Measurements from ENCODE around the gene GLCCI1. TPM values are rescaled to one million over a fixed set of nuclear protein-coding genes. Genes with fewer than 3 reads are reported as not detected.

The GLCCI1 gene
- total and polyA plus RNA-seq, 2 donors (not counting 3 experiments of a cell fraction or from before 2014, with no cell fraction given): 2.3 to 5.6 TPM

DNA sequence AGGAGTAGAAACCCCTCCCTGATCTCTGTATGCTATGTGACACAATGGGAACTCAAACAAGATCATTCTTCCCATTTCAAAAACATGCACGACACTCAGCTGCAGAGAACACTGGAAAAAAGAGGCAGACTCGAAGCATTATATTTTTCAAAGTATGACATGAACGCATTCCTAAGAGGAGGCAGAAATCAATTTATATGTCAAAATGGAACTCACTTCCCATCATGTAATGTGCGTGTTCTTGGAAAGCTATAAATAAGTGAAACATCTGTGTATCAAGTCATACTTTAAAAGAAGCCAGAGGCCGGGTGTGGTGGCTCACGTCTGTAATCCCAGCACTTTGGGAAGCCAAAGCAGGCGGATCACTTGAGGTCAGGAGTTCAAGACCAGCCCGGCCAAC, 150.7 kb downstream of the GLCCI1 start:
- no peaks in the 10 kb centered on the region for H4K20me1 ChIP-seq (replicated peaks; ENCODE audit: control insufficient read depth, extremely low read depth, insufficient read depth, low read length)
- intact Hi-C loops (cut with micrococcal nuclease): no loop called here
- H3K27ac ChIP-seq (ENCODE audit: insufficient read depth, low read depth, low read length): no peak overlapping the region
- no peak overlapping the region for H3K4me3 ChIP-seq (replicated peaks in 1 of 3; ENCODE audit: insufficient read depth in 1 of 3, low read depth in 1 of 3, low read length in 3 of 3)
- dilution Hi-C loops (cut with MboI; ENCODE audit: extremely low pct_ligation_motif_present, low sequenced_read_pairs): no loop called here
- POLR2A ChIA-PET: no interaction called here
- H3K36me3 ChIP-seq (ENCODE audit: control insufficient read depth in 2 of 2, extremely low read depth in 1 of 2, insufficient read depth in 2 of 2, low read length in 2 of 2): peaks cover 0 to 12% of the 10 kb centered on the region in 2 experiments
- FAIRE-seq (no peak), DNase-seq (ENCODE audit: low read depth, low spot score) (no peak)
- H3K27me3 ChIP-seq (ENCODE audit: control insufficient read depth in 2 of 2, insufficient read depth in 2 of 2, low read length in 2 of 2): no peaks in the 10 kb centered on the region
- no peaks in the 10 kb centered on the region for H3K79me2 ChIP-seq (ENCODE audit: control insufficient read depth, insufficient read depth, low read length)
- H3K9ac ChIP-seq (replicated peaks; ENCODE audit: extremely low read depth, insufficient read depth, low read length): no peak overlapping the region
- H3K4me2 ChIP-seq (ENCODE audit: insufficient read depth, low read length): no peak overlapping the region
- no TSS peak for BruUV-seq (replicated peaks)
- H3K4me1 ChIP-seq (ENCODE audit: control insufficient read depth, extremely low read depth, insufficient read depth, low read length): no peaks in the 10 kb centered on the region
- TF ChIP-seq, protein P1, sequence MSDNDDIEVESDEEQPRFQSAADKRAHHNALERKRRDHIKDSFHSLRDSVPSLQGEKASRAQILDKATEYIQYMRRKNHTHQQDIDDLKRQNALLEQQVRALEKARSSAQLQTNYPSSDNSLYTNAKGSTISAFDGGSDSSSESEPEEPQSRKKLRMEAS (IDR thresholded peaks at IDR 0.05; ENCODE audit: insufficient read depth, insufficient read length): no peak
- TF ChIP-seq JUN (IDR thresholded peaks at IDR 0.05; ENCODE audit: borderline replicate concordance, insufficient read depth, insufficient read length, low read depth): no peak
- no peak for TF ChIP-seq MYC (IDR thresholded peaks at IDR 0.05; ENCODE audit: low read depth, low read length)
- no peak for TF ChIP-seq EZH2 (IDR thresholded peaks at IDR 0.05; ENCODE audit: borderline replicate concordance, low read depth, low read length, severe bottlenecking)
- TF ChIP-seq POLR2AphosphoS5 (IDR thresholded peaks at IDR 0.05; ENCODE audit: insufficient read depth, low read depth, low read length): no peak
- TF ChIP-seq POLR2A (IDR thresholded peaks at IDR 0.05; ENCODE audit: low read depth, low read length): no peak
- no peak for TF ChIP-seq FOS (IDR thresholded peaks at IDR 0.05; ENCODE audit: borderline replicate concordance, insufficient read depth, low read length)
- TF ChIP-seq, protein P2, sequence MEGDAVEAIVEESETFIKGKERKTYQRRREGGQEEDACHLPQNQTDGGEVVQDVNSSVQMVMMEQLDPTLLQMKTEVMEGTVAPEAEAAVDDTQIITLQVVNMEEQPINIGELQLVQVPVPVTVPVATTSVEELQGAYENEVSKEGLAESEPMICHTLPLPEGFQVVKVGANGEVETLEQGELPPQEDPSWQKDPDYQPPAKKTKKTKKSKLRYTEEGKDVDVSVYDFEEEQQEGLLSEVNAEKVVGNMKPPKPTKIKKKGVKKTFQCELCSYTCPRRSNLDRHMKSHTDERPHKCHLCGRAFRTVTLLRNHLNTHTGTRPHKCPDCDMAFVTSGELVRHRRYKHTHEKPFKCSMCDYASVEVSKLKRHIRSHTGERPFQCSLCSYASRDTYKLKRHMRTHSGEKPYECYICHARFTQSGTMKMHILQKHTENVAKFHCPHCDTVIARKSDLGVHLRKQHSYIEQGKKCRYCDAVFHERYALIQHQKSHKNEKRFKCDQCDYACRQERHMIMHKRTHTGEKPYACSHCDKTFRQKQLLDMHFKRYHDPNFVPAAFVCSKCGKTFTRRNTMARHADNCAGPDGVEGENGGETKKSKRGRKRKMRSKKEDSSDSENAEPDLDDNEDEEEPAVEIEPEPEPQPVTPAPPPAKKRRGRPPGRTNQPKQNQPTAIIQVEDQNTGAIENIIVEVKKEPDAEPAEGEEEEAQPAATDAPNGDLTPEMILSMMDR (IDR thresholded peaks at IDR 0.05; ENCODE audit: extremely low read depth in 1 of 2, insufficient read depth in 1 of 2, low read depth in 1 of 2, low read length in 2 of 2): no peak
- TF ChIP-seq GATA2 (IDR thresholded peaks at IDR 0.05; ENCODE audit: insufficient read depth, insufficient read length, low read depth, low read length): no peak
- no peaks in the 10 kb centered on the region for H3K9me1 ChIP-seq (replicated peaks; ENCODE audit: control insufficient read depth, extremely low read depth, insufficient read depth, low read length)
- H2AFZ ChIP-seq (ENCODE audit: low read depth, low read length): no peak overlapping the region
- H3K9me3 ChIP-seq (replicated peaks; ENCODE audit: control insufficient read depth, insufficient read depth, low read length): no peaks in the 10 kb centered on the region
- CTCF ChIA-PET: no interaction called here
